ENCODE data around the gene NRXN3.

NRXN3 gene

DNA sequence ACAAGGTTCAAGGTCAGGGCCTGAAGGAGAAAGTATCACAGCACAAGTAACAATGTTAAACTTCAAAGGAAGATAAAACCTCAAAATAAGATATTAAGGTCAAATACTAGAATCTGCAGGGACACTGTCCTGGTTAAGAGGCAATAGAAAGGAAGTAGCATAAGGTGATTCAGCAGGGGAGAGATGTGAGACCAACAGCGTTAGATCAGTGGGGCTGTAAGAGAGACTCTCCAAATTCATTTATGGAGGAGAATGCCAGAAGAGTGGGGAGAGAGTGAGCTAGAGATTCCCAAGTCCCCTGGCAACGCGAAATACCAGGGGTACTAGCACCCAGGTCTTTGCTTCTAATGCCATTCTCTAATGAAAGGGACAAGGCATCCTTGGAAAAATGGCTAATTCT is 1430.2 kb downstream of the NRXN3 start:
- TF ChIP-seq CTCF (IDR thresholded peaks at IDR 0.05; ENCODE audit: borderline replicate concordance, insufficient read depth, low read depth, low read length) = no peak
- H3K4me3 ChIP-seq (ENCODE audit: low read depth, low read length) = no peak overlapping the region

- no peak overlapping the region for H3K4me3 ChIP-seq (ENCODE audit: low read depth, low read length)
- no peak for TF ChIP-seq CTCF (IDR thresholded peaks at IDR 0.05; ENCODE audit: borderline replicate concordance, insufficient read depth, low read depth, low read length)
Observed at GRCh38 chr14:79601579-79601978, 1431.4 kb downstream of the NRXN3 start.

DNA sequence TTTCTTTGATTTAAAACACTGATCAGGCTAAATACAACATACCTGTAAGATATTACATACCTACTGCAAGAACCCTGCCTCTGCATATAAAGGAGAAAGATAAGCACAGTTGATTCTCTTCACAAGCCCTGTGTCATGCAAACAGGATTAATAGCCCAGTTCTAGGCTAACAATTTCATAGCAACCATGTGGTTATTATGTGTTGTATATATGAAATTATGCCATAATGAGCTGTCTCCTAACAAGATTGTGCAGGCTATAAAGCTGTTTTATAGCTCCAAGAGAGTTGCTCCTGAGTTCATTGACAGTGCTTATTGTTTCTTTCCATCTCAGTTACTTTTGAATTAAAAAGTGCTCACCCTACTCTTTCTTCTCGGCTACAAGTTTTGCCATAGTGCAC is 1431.9 kb downstream of the NRXN3 start:
- TF ChIP-seq CTCF (IDR thresholded peaks at IDR 0.05; ENCODE audit: borderline replicate concordance, insufficient read depth, low read depth, low read length) = no peak
- no peak overlapping the region for H3K4me3 ChIP-seq (ENCODE audit: low read depth, low read length)

- H3K4me3 ChIP-seq (ENCODE audit: low read depth, low read length) = no peak overlapping the region
- TF ChIP-seq CTCF (IDR thresholded peaks at IDR 0.05; ENCODE audit: borderline replicate concordance, insufficient read depth, low read depth, low read length) = no peak
Observed at GRCh38 chr14:79602742-79603141, 1432.6 kb downstream of the NRXN3 start.

GRCh38 chr14:79605849-79606248 is 1435.7 kb downstream of the NRXN3 start:
- no peak for TF ChIP-seq CTCF (IDR thresholded peaks at IDR 0.05; ENCODE audit: borderline replicate concordance, insufficient read depth, low read depth, low read length)
- H3K4me3 ChIP-seq (ENCODE audit: low read depth, low read length) = no peak overlapping the region

GRCh38 chr14:79608446-79608845 is 1438.3 kb downstream of the NRXN3 start:
- TF ChIP-seq CTCF (IDR thresholded peaks at IDR 0.05; ENCODE audit: borderline replicate concordance, insufficient read depth, low read depth, low read length) = no peak
- no peak overlapping the region for H3K4me3 ChIP-seq (ENCODE audit: low read depth, low read length)

GRCh38 chr14:79613625-79614024 is 1443.5 kb downstream of the NRXN3 start:
- H3K4me3 ChIP-seq (ENCODE audit: low read depth, low read length) = no peak overlapping the region
- no peak for TF ChIP-seq CTCF (IDR thresholded peaks at IDR 0.05; ENCODE audit: borderline replicate concordance, insufficient read depth, low read depth, low read length)
